GM12872 (cell line): ENCODE results near the gene SYNJ2.

Experiments
- CTCF ChIP-seq: IDR thresholded peaks from 3 replicates; pipeline ENCODE4 v1.5.1; 2011; ENCODE audit warnings: low read depth, mild to moderate bottlenecking, low read length, moderate library complexity; ENCODE audit not compliant: insufficient read depth

The SYNJ2 gene

DNA sequence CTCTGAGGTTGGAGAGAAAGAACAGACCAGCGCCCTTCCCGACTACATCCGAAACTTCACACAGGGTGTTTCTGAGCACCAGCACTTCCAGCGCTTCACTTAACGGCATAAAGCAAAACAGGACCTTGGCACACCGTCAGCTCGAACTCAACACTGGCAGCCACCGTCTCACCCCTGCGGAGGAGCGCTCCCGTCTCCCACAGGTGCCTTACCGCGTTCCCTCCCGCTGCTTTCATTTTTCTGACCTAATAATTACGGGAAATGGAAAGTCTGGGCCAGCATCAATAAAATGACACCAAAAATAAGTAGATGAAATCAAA, 37.7 kb upstream of the SYNJ2 start:
- TF ChIP-seq CTCF: no peak

DNA sequence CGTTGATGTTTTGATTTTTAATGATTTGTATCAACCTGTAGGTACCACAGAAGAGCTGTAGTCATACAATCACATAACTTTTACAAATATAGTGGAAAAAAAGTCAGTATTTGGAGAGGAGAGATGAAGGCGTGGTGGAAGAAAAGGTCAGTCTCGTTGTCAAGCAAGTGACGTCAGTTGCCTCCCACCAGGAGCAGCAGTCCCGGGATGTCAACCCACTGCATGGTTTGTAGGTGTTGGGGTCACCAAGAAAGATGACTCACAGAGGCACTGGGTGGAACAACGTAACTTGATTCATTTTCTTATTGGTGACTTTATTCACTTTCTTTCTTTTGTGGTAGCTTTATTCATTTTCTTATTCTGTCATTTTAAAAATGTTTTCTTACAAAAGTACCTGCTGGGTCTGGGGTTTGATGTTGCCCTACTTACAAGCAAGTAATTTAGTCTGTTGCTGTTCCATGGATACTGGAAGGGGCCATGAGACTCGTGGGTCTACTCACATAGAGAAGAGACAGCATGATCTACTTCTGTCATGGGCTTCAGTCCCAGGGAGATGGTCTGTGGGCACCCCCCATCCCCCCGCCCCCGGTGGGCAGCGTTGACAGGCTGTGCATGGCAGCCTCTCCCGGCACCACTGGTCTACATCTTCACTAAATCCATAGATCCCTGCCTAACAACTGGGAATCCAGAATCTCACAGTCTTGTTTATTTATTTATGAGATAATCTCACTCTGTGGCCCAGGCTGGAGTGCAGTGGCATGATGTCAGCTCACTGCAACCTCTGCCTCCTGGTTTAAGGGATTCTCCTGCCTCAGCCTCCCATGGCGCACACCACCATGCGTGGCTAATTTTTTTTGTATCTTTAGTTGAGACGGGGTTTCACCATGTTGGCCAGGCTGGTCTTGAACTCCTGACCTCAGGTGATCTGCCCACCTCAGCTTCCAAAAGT, 36.4 kb upstream of the SYNJ2 start:
- no peak for TF ChIP-seq CTCF

GRCh38 chr6:157946053-157946617, 35.5 kb upstream of the SYNJ2 start:
- TF ChIP-seq CTCF: no peak

- TF ChIP-seq CTCF: peak; percentile 85
These were observed 34.7 kb upstream of the SYNJ2 start for GRCh38 chr6:157946865-157947532.

- no peak for TF ChIP-seq CTCF
These were observed 29.8 kb upstream of the SYNJ2 start for GRCh38 chr6:157951828-157952227.

- TF ChIP-seq CTCF: no peak
These were observed 28.8 kb upstream of the SYNJ2 start for GRCh38 chr6:157952861-157953351.

DNA sequence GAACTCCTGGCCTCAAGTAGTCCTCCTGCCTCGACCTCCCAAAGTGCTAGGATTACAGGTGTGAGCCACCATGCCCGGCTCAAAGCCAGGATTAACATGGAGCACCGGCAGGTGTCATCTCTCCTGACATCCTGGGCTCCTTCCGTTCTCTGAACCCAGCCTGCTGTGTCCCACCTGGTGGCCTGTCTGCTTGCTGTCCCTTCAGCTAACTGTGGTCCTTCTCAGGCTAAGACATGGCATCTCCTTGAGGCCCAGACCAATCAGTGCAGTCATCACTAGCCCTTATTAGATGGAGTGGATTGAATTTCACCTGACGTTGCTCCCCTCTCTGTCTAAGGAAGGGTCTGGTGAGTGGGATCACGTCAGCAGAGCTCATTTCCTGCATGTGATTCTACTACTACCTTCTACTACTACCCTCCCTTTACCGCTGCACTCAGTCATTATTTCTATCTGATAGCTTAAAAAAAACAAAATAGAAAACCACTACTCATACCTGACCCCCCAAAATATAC, 28.0 kb upstream of the SYNJ2 start:
- TF ChIP-seq CTCF: no peak
